HG03196 (cell line): Measurements from ENCODE around the gene REXO1.

ENCODE experiments used
- ATAC-seq: cut with Tn5 transposase; IDR thresholded peaks from one replicate; pipeline ENCODE4 v1.9.1; 2021; ENCODE audit not compliant: unreplicated experiment

REXO1 gene

GRCh38 chr19:1816530-1817298 lies 31.6 kb downstream of the REXO1 start:
- ATAC-seq, result no peak

DNA sequence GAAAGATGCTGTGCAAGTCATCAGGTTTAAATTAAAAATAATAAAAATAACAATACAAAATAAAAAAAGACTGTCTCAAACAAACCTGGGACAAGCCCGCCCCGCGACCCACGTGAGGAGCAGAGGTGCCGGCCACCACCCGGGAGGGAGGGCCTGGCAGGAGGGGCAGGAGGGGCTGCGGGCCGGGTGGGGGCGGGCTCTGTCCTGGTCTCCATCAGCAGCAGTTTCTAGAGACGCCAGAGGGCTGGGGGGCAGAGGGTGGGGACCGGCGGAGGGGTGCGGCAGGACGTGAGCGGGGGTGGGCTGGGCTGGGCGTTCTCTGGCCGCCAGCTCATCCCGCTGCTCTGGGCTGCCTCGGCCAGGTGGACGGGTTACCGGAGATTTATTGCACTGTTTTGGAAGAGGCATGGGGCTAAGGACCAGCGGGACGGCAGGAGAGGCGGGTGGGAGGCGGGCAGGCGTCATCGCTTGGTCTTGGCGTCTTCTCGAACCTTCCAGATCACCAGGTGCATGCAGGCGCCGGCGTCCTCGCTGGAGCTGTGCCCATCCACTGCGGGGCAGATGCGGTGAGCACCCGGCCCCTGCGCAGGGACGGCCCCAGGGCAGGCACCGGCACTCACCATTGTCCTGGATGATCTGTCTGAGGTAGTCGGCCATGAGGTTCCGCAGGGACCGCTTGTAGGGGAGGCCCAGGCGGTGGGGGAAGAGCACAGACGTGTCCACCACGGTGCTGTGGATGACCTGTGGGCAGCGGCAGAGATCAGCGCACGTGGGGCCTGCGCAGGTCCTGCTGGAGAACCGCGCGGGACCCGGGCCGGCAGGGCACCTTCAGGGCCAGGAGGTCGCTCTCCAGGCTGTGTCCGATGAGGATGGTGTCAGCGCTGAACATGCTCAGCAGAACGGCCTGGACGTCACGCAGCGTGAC lies 32.4 kb downstream of the REXO1 start:
- no peak for ATAC-seq

GRCh38 chr19:1814833-1815604 lies 33.3 kb downstream of the REXO1 start:
- no peak for ATAC-seq

DNA sequence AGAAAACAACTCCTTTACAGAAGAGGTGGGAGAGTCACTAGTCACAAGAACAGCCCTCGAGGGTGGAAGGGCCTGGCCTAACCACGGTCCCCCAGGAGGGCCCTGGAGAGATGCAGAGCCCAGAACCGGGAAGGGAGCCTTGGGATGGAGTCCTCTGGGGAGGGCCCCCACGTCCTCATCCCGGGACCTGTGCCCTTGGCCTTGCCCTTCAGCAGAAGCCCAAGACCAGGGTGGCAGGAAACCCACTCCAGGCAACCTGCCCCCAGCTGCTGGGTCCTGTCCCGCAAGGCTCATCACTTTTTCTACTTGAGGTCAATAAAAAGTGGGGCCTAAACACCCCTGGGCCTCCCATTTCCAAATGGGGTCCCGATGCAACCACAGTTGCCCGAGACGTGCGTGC lies 33.9 kb downstream of the REXO1 start:
- no peak for ATAC-seq

DNA sequence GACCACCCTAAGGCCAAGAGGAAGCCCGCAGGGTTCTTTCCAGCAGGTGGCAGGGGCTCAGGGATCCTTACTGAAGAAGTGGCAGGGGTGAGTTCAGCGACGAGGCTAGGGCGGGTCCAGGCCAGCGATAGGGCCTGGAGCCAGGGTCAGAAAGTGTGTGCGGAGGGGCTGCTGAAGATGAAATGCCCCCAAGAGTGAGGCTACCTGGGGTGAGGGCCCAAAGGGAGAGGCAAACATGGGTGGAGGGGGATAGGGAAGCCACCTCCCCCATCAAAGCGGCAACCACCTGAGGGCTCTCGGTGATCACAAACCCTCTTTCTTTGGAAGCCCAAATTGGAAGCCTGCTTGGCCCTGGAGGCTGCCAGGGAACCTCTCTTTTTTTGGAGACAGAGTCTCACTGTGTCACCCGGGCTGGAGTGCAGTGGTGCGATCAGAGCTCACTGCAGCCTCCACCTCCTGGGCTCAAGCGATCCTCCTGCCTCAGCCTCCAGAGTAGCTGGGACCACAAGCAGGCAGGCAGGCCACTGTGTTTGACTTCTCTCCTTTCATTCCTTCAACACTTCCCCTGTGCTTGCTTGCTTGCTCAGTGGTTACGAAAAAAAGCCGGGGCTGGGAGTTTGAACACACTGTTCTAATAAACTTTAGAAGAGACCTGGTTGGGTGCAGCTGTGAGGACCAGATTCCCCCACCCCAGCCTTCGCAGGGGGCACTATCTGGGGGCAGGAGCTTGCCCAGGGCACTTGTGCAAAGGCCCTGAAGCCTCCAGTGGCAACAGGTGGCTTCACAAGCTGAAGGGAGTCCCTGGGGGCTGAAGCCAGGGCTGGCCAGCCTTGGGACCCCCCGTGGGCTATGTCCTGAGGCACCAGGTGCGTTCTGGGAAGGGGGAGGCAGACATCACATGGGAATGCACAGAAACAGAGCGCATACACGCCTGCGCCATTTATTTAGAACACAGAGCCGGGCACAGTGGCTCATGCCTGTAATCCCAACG lies 34.8 kb downstream of the REXO1 start:
- ATAC-seq, result no peak

DNA sequence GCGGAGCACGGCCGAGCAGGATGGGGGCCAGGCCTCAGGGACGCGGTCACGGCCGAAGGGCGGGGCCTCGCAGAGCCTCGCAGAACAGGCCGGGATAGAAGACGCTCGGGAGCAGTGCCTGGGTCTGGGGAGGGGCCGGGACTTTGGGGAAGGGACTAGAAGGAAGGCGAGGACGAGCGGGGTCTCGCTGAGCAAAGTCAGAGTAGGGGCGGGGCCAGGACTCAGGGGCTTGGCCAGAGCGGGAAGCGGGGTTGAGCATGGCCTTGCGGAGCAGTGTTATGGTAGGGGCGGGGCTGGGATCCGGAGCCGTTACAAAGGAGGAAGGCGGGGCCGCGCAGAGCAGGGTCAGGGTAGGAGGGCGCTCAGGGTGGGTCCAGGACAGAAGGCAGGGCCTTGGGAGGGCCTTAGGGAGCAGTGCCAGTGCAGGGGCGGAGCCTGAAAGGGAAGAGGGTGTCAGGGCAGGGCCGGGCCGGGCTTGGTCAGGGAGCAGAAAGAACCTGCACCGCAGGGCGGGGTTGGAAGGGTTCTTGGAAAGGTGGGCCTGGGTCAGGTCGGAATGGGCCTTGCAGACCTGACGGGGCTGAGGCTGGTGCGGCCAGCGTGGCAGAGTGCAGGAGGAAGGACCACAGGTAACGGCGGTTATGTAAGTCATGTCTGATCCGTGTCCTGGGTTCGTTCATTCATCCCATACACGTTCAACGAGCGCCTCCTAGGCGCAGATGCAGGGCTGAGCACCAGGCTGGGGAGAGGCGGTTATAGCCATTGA lies 35.7 kb downstream of the REXO1 start:
- ATAC-seq, result peak; percentile 72

- peak; percentile 17 for ATAC-seq
Measured at GRCh38 chr19:1811942-1812425, 36.3 kb downstream of the REXO1 start, which contains the start of gene ATP8B3. Gene ATP8B3 (minus strand): TSS chr19:1812276. CDS start chr19:1811736, 540 bp downstream.

- ATAC-seq, result no peak
Measured at GRCh38 chr19:1811472-1811894, 36.8 kb downstream of the REXO1 start.

DNA sequence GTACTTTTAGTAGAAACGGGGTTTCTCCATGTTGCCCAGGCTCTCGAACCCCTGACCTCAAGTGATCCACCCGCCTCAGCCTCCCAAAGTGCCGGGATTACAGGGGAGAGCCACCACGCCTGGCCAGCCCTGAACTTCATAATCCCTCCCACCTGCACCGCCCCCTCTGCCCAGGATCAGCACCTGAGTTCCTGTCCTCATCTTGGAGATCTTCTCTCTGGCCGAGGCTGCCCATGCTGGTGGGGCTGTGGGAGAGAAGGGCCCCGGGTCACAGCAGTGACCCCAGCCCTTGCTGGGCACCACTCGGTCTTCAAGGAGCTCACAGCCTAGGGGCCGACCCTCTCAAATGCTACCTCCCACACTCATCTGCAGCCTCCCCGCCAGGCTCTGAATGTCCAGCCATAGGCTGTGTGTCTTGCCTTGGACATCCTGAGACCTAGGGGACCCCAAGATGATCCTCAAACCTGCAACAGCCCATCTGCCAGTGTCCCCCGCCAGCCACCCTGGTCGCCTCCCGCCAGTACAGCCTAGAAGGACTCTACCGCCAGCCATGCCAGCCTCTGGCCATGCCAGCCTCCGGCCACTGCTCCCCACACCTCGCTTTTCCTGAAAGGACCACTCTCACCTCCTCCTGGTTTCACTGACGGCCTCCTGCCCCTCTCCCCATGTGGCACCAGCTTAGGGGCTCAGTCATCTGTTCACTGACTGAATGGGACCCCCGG lies 37.7 kb downstream of the REXO1 start:
- no peak for ATAC-seq

GRCh38 chr19:1809678-1810077 lies 38.6 kb downstream of the REXO1 start:
- no peak for ATAC-seq

DNA sequence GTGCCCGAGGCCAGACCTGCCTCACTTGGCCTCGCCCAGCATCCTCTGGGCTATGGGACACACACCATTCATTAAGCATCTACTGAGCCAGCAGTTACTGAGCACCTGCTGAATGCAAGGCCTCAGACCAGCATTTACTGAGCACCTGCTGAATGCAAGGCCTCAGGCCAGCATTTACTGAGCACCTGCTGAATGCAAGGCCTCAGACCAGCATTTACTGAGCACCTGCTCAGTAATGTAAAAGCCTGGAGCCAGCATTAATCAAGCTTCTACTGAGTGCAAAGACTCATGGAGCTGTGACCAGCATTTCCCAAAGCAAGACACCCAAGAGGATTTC lies 39.9 kb downstream of the REXO1 start:
- ATAC-seq, result no peak

DNA sequence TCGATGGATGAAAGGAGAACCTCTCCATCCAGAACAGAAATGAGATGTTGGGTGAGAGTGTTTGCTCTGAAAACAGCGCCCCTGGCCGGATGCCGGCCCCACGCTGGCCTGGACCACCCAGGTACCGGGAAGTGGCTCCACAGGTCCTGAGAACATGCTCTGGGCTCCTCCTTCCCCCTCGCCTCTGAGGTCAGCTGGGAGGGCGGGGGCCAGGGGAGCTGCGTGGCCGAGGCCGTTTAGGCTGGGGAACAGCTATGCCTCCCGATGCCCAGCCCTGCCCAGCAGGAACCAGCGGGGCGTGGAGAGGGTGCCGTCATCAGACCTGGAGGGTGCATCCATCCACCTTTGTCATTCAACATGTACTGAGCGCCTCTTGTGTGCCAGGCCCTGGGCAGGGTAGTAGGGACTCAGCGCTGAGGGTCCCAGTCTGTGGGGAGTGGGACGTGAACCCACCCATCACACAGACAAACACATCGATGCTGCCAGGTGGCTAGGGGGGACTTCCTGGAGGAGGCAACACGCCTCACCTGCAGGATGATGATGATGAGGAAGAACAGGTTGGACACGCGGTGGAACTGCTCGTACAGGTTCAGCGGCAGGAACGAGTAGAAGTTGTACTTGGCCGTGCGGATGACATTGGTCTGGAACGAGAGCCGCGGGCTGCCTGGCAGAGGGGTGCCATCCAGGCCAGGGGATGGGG lies 40.4 kb downstream of the REXO1 start:
- ATAC-seq, result no peak

DNA sequence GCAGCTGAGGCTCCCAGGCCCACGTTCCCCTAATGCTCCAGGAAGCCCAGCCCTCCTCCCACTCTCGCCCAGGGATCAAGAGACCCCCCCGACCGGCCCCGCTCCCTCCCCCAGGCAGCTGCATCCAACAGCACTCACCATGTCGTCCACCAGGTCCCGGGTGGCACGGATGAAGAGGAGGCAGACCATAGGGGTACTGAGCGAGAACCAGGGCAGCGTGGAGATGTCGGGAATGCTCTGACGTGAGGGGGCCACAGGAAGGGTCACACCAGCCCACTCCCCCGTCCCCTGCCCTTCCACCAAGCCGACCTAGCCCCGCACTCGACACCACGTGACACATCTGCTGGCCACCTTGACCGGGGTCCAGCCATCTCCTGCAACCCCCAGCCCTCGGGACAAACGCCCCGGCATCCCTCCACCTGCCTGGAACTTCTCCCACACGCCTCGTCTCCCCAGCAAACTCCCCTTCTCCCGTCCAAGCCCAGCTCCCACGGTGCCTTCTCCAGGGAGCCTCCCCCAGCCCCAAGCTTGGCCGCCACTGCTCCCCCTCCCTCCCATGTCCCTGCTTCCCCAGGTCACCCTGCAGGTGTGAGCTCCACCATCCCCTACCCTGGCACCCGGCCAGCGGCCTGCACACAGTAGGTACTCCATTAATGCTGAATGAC lies 41.1 kb downstream of the REXO1 start:
- no peak for ATAC-seq

DNA sequence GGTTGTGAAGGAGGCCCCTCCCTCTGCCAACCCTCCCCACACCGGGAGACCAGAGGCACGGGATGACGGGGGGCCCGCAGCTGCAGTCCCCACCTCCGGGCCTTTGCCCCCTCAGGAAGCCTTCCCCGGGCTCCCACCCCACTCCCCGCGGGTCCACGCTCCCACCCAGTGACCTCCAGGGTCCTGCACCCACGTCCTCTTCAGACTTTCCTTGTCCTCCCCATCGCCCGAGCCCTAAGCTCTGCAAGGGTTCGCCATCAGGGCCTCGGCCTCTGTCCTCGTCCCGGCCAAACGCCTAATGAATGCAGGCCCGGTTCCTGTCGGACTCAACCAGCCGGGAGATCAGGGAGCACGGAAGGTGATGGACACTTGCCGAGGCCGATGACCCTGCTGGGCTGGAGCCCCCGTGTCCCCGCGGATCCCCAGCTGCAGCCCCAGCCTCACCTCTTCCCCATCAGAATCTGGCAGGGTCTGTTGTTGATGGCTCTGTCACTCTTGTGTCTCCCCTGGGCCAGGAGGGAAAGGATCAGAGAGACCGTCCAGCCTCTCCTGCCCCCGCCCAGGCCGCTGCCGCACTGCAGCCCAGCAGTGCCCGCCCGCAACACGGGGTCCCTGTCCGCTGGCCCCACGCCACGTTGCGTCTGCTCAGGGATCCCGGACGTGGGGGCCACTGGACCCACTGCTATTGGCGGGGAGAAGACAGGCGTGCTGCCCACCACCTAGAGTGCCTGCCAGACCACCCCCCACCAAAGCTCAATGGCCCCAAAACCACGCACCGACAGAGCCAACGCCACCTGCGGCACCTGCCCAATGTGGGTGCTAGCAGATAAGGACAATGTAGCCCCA lies 41.9 kb downstream of the REXO1 start:
- no peak for ATAC-seq

DNA sequence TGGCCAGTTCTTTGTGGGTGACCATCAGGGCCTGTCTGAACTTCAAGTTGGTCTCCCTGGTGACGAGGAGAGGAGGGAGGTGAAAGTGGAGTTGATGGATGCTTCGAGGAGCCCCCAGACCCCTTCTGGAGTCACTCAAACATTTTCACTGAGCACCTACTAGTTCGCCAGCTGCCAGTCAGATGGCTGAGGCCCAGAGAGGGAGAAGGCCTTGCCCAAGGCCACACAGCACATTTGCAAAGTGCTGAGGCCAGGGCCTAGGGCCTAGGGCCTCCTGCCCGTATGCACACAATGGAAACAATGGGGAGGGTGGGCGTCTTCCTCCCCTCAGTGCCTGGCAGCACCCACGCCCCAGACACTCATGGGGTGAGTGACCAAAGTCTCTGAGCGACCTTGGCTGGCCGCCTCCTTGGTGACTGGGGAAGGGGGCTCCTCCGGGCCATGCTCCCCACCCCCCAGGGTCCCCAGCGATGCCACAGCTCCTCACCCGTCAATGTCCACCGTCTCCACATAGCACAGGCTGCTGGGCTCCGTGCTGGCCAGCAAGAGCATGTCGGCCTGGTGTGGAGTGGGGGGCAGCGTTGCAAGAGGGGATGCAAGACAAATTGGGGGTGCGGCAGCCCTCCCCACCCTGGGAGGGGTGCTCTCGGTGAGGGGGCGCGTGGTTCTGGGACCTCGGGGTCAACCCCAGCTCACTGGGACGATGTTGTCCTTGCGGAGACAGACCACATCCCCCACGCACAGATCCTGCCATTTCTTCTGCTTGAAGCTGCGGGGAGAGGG lies 42.7 kb downstream of the REXO1 start:
- ATAC-seq, result no peak

- ATAC-seq, result no peak
Measured at GRCh38 chr19:1804858-1805257, 43.4 kb downstream of the REXO1 start.
